Measurements from ENCODE around the gene ALG5. TPM values are rescaled to one million over a fixed set of nuclear protein-coding genes. Genes with fewer than 3 reads are reported as not detected.

ALG5 gene
- total and polyA plus RNA-seq, 11 donors, result 8.4 to 31.8 (median 13.1) TPM

DNA sequence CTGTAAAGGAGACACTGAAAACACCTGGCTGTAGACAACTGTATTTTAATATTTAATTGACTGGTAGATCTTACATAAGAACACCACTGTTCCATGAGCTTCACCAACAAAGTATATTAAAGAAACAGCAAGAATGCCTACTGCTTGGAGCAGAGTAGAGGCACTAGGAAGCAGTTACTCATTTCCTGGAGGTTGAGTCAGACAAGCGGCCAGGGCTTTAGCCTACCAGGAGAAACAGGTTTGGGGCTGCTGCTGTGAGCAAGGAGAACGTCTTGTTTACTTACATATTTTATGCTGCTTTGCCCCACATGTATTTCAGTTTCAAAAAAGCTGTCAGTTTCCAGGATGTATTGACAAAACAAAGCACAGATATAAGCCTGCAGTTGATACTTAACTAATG, 33.4 kb downstream of the ALG5 start:
- TF ChIP-seq POLR2A (IDR thresholded peaks at IDR 0.05), result no peak
- TF ChIP-seq, protein P1, sequence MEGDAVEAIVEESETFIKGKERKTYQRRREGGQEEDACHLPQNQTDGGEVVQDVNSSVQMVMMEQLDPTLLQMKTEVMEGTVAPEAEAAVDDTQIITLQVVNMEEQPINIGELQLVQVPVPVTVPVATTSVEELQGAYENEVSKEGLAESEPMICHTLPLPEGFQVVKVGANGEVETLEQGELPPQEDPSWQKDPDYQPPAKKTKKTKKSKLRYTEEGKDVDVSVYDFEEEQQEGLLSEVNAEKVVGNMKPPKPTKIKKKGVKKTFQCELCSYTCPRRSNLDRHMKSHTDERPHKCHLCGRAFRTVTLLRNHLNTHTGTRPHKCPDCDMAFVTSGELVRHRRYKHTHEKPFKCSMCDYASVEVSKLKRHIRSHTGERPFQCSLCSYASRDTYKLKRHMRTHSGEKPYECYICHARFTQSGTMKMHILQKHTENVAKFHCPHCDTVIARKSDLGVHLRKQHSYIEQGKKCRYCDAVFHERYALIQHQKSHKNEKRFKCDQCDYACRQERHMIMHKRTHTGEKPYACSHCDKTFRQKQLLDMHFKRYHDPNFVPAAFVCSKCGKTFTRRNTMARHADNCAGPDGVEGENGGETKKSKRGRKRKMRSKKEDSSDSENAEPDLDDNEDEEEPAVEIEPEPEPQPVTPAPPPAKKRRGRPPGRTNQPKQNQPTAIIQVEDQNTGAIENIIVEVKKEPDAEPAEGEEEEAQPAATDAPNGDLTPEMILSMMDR (IDR thresholded peaks at IDR 0.05), result no peak
- WGBS, 4 donors, result 69 to 89% (median 81%) methylated on average over 2 of the region's 2 CpGs
- Histone ChIP-seq H3K4me3 (no peak overlapping the region), H3K9me3 (no peaks in the 10 kb centered on the region), H3K36me3 (peaks cover 0 to 100% (median 83%) of the 10 kb centered on the region in 9 donors), H3K4me1 (no peaks in the 10 kb centered on the region), H3K27me3 (no peaks in the 10 kb centered on the region), H3K27ac (no peak overlapping the region)
- DNase-seq, result no peak
- intact Hi-C loops (cut with DNase I), result no loop called here
- no peak for ATAC-seq

DNA sequence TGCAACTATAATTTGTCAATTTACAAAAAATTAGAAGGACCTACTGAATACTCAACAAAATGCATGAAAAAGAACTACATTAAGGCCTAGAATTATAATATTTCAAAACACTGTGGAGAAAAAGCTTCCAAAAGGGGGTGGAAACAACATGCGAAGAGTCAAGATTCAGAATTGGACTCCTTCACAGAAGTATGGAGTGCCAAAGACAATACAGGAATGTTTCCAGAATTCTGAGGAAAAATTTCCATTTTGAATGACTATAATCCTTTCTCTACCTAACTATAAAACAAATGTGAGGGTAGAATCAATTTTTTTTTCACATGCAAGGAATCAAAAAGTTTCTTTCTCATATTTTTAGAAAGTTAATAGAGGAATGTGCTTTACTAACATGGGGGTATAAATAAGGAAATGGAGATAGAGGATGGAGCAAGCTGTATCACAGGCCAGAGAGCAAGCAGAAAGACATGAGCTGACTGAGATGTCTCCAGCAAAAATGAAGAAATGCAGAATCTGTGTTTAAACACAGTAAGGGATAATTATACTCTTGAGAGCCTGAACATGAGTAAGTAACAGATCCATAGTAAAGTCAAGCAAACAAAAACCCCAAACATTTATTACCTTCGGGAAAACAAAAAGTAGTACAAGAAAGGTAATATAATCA, 39.6 kb downstream of the ALG5 start:
- H3K4me1 ChIP-seq, result peaks cover 0 to 2% (median 0%) of the 10 kb centered on the region in 12 donors
- ATAC-seq (no peak), DNase-seq (no peak)
- TF ChIP-seq, protein P1 (IDR thresholded peaks at IDR 0.05), result no peak
- no peak for TF ChIP-seq POLR2A (IDR thresholded peaks at IDR 0.05)
- 82 to 89% (median 87%) methylated on average over 2 of the region's 2 CpGs for WGBS, 4 donors
- H3K27me3 ChIP-seq, result no peaks in the 10 kb centered on the region
- no peak overlapping the region for H3K27ac ChIP-seq
- H3K4me3 ChIP-seq, result no peak overlapping the region
- H3K9me3 ChIP-seq, result no peaks in the 10 kb centered on the region
- intact Hi-C loops (cut with DNase I), result no loop called here
- peaks cover 0 to 67% (median 48%) of the 10 kb centered on the region in 9 donors for H3K36me3 ChIP-seq

DNA sequence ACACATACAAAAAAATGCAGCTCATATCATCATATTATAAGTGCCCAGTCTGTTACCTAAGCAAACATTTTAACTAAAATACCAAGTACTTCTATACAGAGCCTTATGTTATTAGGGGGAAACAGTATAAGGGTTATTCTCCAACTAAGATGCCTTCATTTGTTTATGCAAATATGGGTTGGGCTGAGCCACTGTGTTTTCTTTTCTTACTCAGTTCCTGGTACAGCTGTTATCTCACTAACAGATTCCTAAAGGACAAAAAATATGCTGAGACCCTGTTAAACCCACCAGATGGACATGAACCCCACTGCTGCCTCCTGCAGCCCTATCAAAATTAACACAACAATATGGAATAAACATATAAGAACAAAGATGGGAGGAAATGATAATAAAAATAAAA, 44.6 kb downstream of the ALG5 start:
- no peak overlapping the region for H3K4me3 ChIP-seq
- no peaks in the 10 kb centered on the region for H3K27me3 ChIP-seq
- ATAC-seq (no peak), DNase-seq (no peak)
- H3K4me1 ChIP-seq, result no peaks in the 10 kb centered on the region
- H3K36me3 ChIP-seq, result peaks cover 0 to 64% (median 40%) of the 10 kb centered on the region in 9 donors
- no peak for TF ChIP-seq POLR2A (IDR thresholded peaks at IDR 0.05)
- TF ChIP-seq, protein P1 (IDR thresholded peaks at IDR 0.05), result no peak
- H3K27ac ChIP-seq, result no peak overlapping the region
- no peaks in the 10 kb centered on the region for H3K9me3 ChIP-seq
- intact Hi-C loops (cut with DNase I), result no loop called here

DNA sequence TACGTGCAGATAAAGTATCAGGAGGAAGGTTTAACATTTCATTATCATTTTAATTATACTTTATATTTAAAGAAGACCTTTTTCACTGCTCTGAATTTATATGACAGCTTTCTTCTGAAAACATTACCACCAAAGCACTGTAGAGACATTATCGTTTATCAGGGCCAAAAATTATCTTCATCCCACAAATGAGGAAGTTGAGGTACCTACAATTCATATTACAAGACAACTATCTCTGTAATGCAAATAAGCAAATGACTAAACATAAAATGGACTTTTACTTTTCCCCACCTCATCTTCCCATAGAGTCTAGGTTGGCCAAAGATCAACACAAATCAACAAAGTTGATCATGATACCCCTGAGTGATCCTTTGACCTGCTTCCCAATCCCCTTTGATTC, 48.2 kb downstream of the ALG5 start:
- intact Hi-C loops (cut with DNase I), result no loop called here
- no peaks in the 10 kb centered on the region for H3K27me3 ChIP-seq
- WGBS, 4 donors, result 89 to 92% (median 90%) methylated on average over 2 of the region's 2 CpGs
- no peak for DNase-seq
- ATAC-seq, result no peak
- H3K36me3 ChIP-seq, result peaks cover 0 to 73% (median 59%) of the 10 kb centered on the region in 9 donors
- H3K9me3 ChIP-seq, result no peaks in the 10 kb centered on the region
- no peak overlapping the region for H3K27ac ChIP-seq
- TF ChIP-seq, protein P1 (IDR thresholded peaks at IDR 0.05), result no peak
- no peak for TF ChIP-seq POLR2A (IDR thresholded peaks at IDR 0.05)
- no peak overlapping the region for H3K4me3 ChIP-seq
- no peaks in the 10 kb centered on the region for H3K4me1 ChIP-seq
